Breast epithelium (tissue), 3 donors: ENCODE measurements around the gene DES.

Experiments used
- CTCF ChIP-seq, 3 donors: fragments of 450-650 bp; IDR thresholded peaks; one replicate each; pipeline ENCODE4 v1.5.1; 2016 to 2017; ENCODE audit warnings: antibody characterized with exemption in 3 of 3, mild to moderate bottlenecking in 3 of 3, moderate library complexity in 3 of 3
- POLR2AphosphoS5 ChIP-seq, 3 donors: sonication (generic); formaldehyde crosslinking; IDR thresholded peaks; one replicate each; pipeline ENCODE4 v1.6.1; 2017; ENCODE audit warnings: antibody characterized with exemption in 3 of 3

GRCh38 chr2:219380926-219381325 lies 37.3 kb upstream of the DES start:
- TF ChIP-seq POLR2AphosphoS5 (IDR thresholded peaks at IDR 0.05) (no peak), CTCF (IDR thresholded peaks at IDR 0.05) (no peak)
